Nephron (organoid): Measurements from ENCODE around the gene CCL15.

Experiments
- H3K27ac Mint-ChIP-seq, 3 experiments: 2 replicates each; pipeline ENCODE4 v1.8.0; 2020; ENCODE audit warnings: mixed read lengths in 3 of 3, mild to moderate bottlenecking in 2 of 3, moderate library complexity in 1 of 3
- H3K27me3 Mint-ChIP-seq: 2 replicates; pipeline ENCODE4 v1.8.0; 2021; ENCODE audit warnings: low read depth, mild to moderate bottlenecking, moderate library complexity, mixed read lengths
- H3K36me3 Mint-ChIP-seq: 2 replicates; pipeline ENCODE4 v1.8.0; 2020; ENCODE audit warnings: low read depth, mixed read lengths
- H3K4me1 Mint-ChIP-seq: 2 replicates; pipeline ENCODE4 v1.8.0; 2020; ENCODE audit warnings: mixed read lengths
- H3K4me3 Mint-ChIP-seq, 3 experiments: 2 replicates each; pipeline ENCODE4 v1.8.0; 2020; ENCODE audit warnings: mild to moderate bottlenecking in 3 of 3, mixed read lengths in 3 of 3, moderate library complexity in 2 of 3
- H3K9me3 Mint-ChIP-seq: 2 replicates; pipeline ENCODE4 v1.8.0; 2020; ENCODE audit warnings: mixed read lengths
- TF ChIP-seq, protein P1 (sequence below), 3 experiments: fragments of 200-600 bp; sonication (generic); IDR thresholded peaks; one replicate each; pipeline ENCODE4 v1.5.0; 2021; ENCODE audit warnings: antibody characterized with exemption in 3 of 3; ENCODE audit not compliant: unreplicated experiment in 3 of 3

Gene CCL15

GRCh38 chr17:35948092-35948491 lies 53.3 kb downstream of the CCL15 start:
- Mint-ChIP-seq H3K4me1 (peaks cover 3% of the 10 kb centered on the region), H3K36me3 (no peaks in the 10 kb centered on the region), H3K27ac (no peak overlapping the region), H3K4me3 (no peak overlapping the region), H3K27me3 (peaks cover 5% of the 10 kb centered on the region), H3K9me3 (no peaks in the 10 kb centered on the region)
- TF ChIP-seq, protein P1, sequence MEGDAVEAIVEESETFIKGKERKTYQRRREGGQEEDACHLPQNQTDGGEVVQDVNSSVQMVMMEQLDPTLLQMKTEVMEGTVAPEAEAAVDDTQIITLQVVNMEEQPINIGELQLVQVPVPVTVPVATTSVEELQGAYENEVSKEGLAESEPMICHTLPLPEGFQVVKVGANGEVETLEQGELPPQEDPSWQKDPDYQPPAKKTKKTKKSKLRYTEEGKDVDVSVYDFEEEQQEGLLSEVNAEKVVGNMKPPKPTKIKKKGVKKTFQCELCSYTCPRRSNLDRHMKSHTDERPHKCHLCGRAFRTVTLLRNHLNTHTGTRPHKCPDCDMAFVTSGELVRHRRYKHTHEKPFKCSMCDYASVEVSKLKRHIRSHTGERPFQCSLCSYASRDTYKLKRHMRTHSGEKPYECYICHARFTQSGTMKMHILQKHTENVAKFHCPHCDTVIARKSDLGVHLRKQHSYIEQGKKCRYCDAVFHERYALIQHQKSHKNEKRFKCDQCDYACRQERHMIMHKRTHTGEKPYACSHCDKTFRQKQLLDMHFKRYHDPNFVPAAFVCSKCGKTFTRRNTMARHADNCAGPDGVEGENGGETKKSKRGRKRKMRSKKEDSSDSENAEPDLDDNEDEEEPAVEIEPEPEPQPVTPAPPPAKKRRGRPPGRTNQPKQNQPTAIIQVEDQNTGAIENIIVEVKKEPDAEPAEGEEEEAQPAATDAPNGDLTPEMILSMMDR (IDR thresholded peaks at IDR 0.05; ENCODE audit: unreplicated experiment in 3 of 3), result no peak
